NCI-H2171 treated with DMSO at 0.1 percent for 48 hours (cell line): Measurements from ENCODE around the gene SAMD3.
"Not testable (repeated sequence)": the region's sequence is repeated elsewhere in the genome, so short reads cannot be mapped to it uniquely, and the experiment has no call there.

Experiments
- DNase-seq: peaks from one replicate; lab custom pipeline; 2025; lab: John Stamatoyannopoulos, UW

SAMD3 gene

DNA sequence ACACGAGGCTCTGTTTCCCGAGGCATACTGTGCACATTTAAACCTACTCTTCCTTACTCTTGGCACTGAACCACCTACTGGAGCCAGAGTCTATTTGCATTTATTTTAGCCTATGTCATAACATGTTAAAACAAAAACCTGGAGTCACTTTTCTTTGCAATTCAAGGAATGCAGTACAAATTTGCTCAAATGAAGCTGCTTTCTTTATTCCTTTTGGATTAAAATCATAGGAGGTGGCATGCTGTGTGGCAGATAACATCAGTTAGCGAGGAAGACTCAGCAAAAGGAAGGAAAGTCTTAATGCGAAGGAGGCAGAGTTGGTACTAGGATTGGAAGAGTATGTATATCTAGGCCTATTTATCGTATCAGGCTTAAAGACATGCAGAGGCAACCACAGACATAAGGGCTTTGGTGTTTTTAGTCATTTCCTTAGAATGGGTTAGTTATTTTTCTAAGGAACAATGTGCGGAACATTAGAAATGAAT, 92.9 kb downstream of the SAMD3 start:
- no peak for DNase-seq

DNA sequence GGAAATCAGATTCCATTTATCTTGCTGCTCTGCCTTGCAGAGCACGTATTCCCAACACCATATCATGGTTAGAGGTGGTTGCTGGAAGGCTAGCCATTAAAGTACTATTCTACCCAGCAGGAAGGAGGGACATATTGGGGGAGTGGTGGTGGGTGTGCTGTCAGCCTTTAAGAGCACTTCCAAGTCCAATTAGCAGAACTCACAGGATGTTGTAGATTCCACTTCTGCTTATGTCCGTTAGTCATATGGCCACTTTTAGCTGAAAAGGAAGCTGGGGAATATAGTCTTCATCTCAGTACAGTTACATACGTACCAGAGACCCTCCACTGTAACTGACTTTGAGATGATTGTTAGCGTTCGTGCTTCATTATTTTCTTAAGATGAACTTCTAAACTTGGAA, 94.4 kb downstream of the SAMD3 start:
- no peak for DNase-seq

GRCh38 chr6:130127195-130127594, 95.6 kb downstream of the SAMD3 start:
- no peak for DNase-seq

DNA sequence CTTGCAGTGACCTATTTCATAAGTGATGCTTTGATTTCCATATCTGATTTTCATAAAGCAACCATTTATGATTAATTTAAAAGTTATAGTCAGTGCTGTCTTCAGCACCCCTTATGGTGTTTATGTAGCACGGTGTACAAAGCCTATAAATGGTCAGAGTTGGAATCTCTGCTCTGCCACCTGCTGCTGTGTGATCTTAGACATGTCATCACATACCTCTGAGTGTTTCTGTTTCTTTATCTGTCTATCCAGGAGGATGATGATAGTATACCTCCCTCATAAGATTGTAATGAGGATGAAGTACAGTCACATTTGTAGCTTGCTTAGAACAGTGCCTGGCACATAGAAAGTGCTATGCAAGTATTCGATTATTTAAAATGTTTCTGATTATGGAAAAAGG, 100.5 kb downstream of the SAMD3 start:
- no peak for DNase-seq

DNA sequence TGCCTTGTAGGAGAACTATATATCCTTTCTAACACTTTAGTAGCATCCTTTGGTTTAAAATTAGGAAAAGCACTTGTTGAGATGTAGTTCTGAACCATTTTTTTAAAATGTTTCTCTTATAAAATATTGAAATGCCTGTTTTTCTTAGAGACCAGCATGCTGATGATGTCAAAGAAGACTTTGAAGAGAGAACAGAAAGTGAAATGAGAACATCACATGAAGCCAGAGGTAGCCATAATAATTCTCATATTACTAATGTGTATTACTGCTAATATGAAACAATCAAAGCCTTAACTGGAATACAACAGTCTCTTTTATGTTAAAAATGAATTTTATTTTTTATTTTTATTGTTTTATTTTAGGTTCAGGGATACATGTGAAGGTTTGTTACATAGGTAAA, 102.0 kb downstream of the SAMD3 start:
- no peak for DNase-seq

GRCh38 chr6:130119211-130119610, 103.5 kb downstream of the SAMD3 start:
- no peak for DNase-seq

DNA sequence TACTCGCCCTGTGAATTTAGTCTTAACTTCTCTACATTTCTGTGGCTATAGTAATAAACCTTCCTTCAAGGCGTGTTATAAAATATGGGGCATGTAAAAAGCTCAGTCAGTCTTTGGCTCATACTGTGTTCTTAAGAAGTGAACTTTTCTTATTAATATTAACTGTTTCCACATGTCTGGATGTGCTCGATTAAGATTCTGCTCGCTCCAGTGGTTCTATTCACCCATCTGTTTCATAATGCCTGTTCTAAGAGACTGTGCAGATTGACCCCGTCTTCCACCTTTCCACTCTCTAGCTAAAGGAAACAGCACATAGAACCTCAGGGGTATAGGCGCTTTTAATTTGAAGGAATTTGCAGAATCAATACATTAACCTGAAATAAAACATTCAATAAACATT, 104.5 kb downstream of the SAMD3 start:
- DNase-seq, result peak; percentile 5

DNA sequence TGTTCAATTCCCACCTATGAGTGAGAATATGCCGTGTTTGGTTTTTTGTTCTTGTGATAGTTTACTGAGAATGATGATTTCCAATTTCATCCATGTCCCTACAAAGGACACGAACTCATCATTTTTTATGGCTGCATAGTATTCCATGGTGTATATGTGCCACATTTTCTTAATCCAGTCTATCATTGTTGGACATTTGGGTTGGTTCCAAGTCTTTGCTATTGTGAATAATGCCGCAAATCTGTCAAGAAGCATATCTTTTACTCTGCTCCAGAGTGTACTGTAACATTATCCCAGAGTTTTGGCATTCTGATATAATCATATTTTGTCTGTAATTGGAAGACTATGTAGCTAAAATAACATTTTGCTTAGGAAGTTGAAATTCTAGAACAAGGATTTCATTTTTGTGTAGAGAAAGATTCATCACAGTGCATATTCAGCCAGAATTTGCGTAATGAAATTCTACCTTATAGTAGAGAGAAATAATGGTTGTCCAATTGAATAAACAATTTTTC, 105.5 kb downstream of the SAMD3 start:
- DNase-seq, result not testable (repeated sequence)

DNA sequence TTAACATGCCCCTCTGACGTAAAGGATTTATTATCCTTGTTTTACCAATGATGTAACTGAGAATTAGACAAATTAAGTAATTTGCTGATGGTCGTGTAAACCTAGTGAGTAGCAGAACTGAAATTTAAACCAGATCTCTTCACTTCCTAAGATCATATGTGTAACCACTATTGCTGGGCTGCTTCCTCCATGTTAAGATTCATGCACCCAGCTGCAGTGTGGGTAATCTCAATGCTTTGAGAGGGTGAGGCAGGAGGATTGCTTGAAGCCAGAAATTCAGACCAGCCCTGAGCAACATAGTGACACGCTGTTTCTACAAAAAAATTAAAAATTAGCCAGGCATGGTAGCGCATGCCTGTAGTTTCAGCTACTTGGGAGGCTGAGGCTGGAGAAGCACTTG, 106.5 kb downstream of the SAMD3 start:
- no peak for DNase-seq

DNA sequence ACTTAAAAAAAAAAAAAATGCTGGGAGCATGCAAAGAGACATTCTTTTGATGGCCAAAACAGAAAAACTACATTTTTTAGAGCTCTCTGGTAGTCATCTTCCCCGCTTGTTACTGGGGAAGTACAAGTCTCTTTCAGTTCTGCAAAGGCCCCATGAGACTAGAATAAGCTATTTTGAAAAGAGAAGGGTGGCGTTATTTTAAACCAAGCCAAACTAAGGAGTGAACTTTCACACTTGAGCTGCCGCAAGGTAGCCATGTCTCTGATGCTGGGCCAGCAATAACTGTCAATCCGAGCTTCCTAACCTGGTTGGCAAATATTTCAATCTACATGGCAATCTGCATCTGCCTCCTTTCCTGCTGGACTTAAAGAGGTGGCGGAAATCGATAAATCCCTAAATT, 107.7 kb downstream of the SAMD3 start:
- DNase-seq, result no peak

- no peak for DNase-seq
Observed at GRCh38 chr6:130113201-130113710, 109.5 kb downstream of the SAMD3 start.

GRCh38 chr6:130111031-130111430, 111.7 kb downstream of the SAMD3 start:
- no peak for DNase-seq

- no peak for DNase-seq
Observed at GRCh38 chr6:130107710-130108109, 115.0 kb downstream of the SAMD3 start.

DNA sequence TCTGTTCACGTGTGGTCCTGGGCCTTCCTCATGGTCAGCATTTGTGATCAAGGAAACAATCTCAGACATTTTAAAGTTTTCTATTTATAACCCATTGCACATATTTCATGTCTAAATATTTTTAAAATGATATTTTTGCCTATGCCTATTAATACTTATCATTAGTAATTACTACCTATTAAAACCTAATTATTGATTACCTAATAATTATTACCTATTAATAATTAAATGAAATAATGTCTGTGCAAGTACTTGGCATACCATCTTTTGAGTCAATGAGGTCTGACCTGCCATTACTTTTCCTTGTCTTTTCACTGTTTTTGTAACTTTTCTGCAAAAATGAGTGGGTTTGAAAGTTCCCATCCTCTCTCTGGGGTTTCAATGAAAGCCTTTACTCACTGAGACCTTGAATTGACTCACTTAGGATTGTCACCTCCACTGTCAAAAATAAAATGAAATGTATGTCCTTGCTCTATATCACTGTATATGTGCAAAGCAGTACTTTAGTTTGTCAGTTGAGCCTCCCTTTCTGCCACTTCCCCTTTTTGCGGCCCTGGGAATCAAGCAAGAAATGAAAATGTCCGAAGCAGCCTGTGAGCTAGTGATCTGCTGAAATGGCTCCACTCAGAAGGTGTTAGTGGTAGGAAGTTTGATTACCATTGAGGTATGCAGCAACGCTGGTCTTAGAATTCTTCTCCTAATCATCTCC, 116.6 kb downstream of the SAMD3 start:
- DNase-seq, result no peak

DNA sequence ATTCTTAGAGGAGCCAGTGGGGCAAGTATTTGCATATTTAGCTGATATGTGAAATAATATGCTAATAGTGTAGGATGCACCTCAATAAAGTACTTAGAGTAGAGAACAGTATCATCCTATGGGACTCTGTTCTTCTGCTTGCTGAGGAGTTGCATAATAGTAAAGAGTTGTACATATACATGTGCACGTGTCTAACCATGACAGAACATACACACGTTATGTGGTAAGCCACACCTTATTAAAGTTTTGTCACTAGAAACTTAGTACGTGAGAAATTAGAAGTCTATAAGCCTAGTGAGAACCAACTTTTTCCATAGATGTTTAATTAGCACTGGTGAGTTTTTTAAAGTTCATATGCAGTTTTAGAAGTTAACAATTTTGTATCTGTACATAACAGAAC, 123.6 kb downstream of the SAMD3 start:
- DNase-seq, result no peak

DNA sequence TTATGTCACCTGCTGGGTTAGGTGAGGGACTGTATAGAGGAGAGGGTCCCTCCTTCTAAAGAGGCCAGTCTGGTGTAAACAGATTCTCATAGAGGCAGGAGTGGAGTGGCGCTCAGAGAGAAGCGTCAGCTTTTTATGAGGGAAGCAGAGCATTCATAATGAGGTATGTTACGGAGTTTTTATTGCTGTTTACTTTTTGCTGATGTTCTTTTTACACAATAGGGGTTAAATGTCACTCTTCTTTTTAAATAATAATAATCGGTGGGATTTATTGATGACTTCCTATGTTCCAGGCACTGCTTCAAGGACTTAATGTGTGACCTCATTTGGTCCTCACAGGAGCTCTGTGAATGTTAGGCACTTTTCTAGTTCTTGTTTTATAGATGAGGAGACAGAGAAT, 124.4 kb downstream of the SAMD3 start:
- no peak for DNase-seq
